Uterus (tissue), 2 donors: Measurements from ENCODE around the gene TUT4.

Experiments used
- POLR2A ChIP-seq, 2 donors: fragments of 450-650 bp; IDR thresholded peaks; one replicate each; pipeline ENCODE4 v1.6.1; 2016; ENCODE audit warnings: antibody characterized with exemption in 2 of 2, mild to moderate bottlenecking in 1 of 2, moderate library complexity in 1 of 2
- TF ChIP-seq, protein P1 (sequence below), 4 experiments: fragments of 200-600 bp in 2 of 4; fragments of 450-650 bp in 2 of 4; sonication (generic) in 2 of 4; IDR thresholded peaks; one replicate each; pipeline ENCODE4 v1.5.1; 2016 to 2019; ENCODE audit warnings: antibody characterized with exemption in 4 of 4, mild to moderate bottlenecking in 2 of 4, moderate library complexity in 1 of 4

DNA sequence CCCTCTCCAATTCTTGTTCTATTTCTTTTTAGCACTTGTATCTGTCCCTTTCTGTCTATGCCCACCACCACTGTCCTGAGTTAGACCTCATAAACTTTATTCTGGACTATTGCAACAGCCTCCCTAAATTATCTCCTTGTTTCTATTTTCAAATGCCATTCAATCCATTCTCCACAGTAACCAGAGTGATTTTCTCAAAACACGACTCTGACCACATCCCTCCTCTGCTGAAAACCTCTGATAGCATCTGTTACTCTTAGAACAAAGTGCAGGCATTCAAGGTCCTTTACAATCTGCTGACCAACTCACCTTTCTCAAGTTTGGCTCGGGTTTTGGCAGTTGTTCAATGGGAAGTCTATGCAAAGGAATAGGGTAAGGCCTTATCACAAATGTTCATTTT, 26.5 kb upstream of the TUT4 start:
- TF ChIP-seq POLR2A (IDR thresholded peaks at IDR 0.05): no peak
- TF ChIP-seq, protein P1, sequence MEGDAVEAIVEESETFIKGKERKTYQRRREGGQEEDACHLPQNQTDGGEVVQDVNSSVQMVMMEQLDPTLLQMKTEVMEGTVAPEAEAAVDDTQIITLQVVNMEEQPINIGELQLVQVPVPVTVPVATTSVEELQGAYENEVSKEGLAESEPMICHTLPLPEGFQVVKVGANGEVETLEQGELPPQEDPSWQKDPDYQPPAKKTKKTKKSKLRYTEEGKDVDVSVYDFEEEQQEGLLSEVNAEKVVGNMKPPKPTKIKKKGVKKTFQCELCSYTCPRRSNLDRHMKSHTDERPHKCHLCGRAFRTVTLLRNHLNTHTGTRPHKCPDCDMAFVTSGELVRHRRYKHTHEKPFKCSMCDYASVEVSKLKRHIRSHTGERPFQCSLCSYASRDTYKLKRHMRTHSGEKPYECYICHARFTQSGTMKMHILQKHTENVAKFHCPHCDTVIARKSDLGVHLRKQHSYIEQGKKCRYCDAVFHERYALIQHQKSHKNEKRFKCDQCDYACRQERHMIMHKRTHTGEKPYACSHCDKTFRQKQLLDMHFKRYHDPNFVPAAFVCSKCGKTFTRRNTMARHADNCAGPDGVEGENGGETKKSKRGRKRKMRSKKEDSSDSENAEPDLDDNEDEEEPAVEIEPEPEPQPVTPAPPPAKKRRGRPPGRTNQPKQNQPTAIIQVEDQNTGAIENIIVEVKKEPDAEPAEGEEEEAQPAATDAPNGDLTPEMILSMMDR (IDR thresholded peaks at IDR 0.05): no peak
